ENCODE data around the gene OR4D1. TPM values are rescaled to one million over a fixed set of nuclear protein-coding genes. Genes with fewer than 3 reads are reported as not detected.

The OR4D1 gene
- total and polyA plus RNA-seq, 2 experiments from 2014 or later = not detected

- Histone ChIP-seq H3K4me3 (no peak overlapping the region), H3K36me3 (replicated peaks; ENCODE audit: insufficient read depth, low read depth) (no peaks in the 10 kb centered on the region), H3K4me2 (no peak overlapping the region), H3K4me1 (ENCODE audit: insufficient read depth) (no peaks in the 10 kb centered on the region), H3K27ac (no peak overlapping the region), H3K27me3 (peaks cover 28% of the 10 kb centered on the region), H3K9me2 (replicated peaks; ENCODE audit: insufficient read depth) (no peaks in the 10 kb centered on the region), H3K79me2 (no peaks in the 10 kb centered on the region), H4K20me1 (ENCODE audit: insufficient read depth, poor library complexity, severe bottlenecking) (no peaks in the 10 kb centered on the region), H3K9me3 (ENCODE audit: low read depth) (no peaks in the 10 kb centered on the region), H2AFZ (no peak overlapping the region)
- 33% methylated on average over 2 of the region's 2 CpGs for WGBS (ENCODE audit: low lambda C conversion rate, missing lambda C conversion rate)
- TF ChIP-seq EZH2 (IDR thresholded peaks at IDR 0.05; ENCODE audit: borderline replicate concordance) (no peak), CTCF (IDR thresholded peaks at IDR 0.05; ENCODE audit: poor library complexity) (peak; percentile 29)
- DNase-seq (ENCODE audit: low spot score) = no peak
These were observed 24.3 kb downstream of the OR4D1 start for GRCh38 chr17:58172369-58173071.

GRCh38 chr17:58174871-58175270 is 26.7 kb downstream of the OR4D1 start:
- Histone ChIP-seq H3K36me3 (replicated peaks; ENCODE audit: insufficient read depth, low read depth) (no peaks in the 10 kb centered on the region), H3K4me2 (no peak overlapping the region), H3K9me2 (replicated peaks; ENCODE audit: insufficient read depth) (no peaks in the 10 kb centered on the region), H3K4me1 (ENCODE audit: insufficient read depth) (no peaks in the 10 kb centered on the region), H3K4me3 (no peak overlapping the region), H3K9me3 (ENCODE audit: low read depth) (no peaks in the 10 kb centered on the region), H4K20me1 (ENCODE audit: insufficient read depth, poor library complexity, severe bottlenecking) (no peaks in the 10 kb centered on the region), H2AFZ (no peak overlapping the region), H3K27ac (no peak overlapping the region), H3K79me2 (no peaks in the 10 kb centered on the region), H3K27me3 (peaks cover 13% of the 10 kb centered on the region)
- WGBS (ENCODE audit: low lambda C conversion rate, missing lambda C conversion rate) = 61% methylated on average over 3 of the region's 3 CpGs
- TF ChIP-seq EZH2 (IDR thresholded peaks at IDR 0.05; ENCODE audit: borderline replicate concordance) (no peak), CTCF (IDR thresholded peaks at IDR 0.05; ENCODE audit: poor library complexity) (no peak), EZH2phosphoT487 (IDR thresholded peaks at IDR 0.05; ENCODE audit: low read depth, severe bottlenecking, unreplicated experiment) (no peak)
- no peak for DNase-seq (ENCODE audit: low spot score)

GRCh38 chr17:58176200-58176599 is 28.0 kb downstream of the OR4D1 start:
- WGBS (ENCODE audit: low lambda C conversion rate, missing lambda C conversion rate) = 48% methylated on average over 7 of the region's 7 CpGs
- TF ChIP-seq CTCF (IDR thresholded peaks at IDR 0.05; ENCODE audit: poor library complexity) (no peak), EZH2 (IDR thresholded peaks at IDR 0.05; ENCODE audit: borderline replicate concordance) (no peak), EZH2phosphoT487 (IDR thresholded peaks at IDR 0.05; ENCODE audit: low read depth, severe bottlenecking, unreplicated experiment) (no peak)
- Histone ChIP-seq H3K9me3 (ENCODE audit: low read depth) (no peaks in the 10 kb centered on the region), H3K9me2 (replicated peaks; ENCODE audit: insufficient read depth) (no peaks in the 10 kb centered on the region), H3K27me3 (peaks cover 8% of the 10 kb centered on the region), H3K4me1 (ENCODE audit: insufficient read depth) (no peaks in the 10 kb centered on the region), H3K4me2 (no peak overlapping the region), H3K36me3 (replicated peaks; ENCODE audit: insufficient read depth, low read depth) (no peaks in the 10 kb centered on the region), H4K20me1 (ENCODE audit: insufficient read depth, poor library complexity, severe bottlenecking) (no peaks in the 10 kb centered on the region), H3K27ac (no peak overlapping the region), H2AFZ (no peak overlapping the region), H3K4me3 (no peak overlapping the region), H3K79me2 (no peaks in the 10 kb centered on the region)
- DNase-seq (ENCODE audit: low spot score) = peak; percentile 34

All from hepatocyte (in vitro differentiated cells).